ENCODE results near the gene OIP5. TPM values are rescaled to one million over a fixed set of nuclear protein-coding genes. Genes with fewer than 3 reads are reported as not detected.
"Not testable (repeated sequence)": the region's sequence is repeated elsewhere in the genome, so short reads cannot be mapped to it uniquely, and the experiment has no call there.

Gene OIP5
- total RNA-seq, 1 donor from 2014 or later: 0.62 TPM

GRCh38 chr15:41278319-41278718, 54.1 kb downstream of the OIP5 start:
- H3K9me3 Mint-ChIP-seq: no peaks in the 10 kb centered on the region
- intact Hi-C loops (cut with micrococcal nuclease): no loop called here
- H3K27ac Mint-ChIP-seq: no peak overlapping the region
- no peak for ATAC-seq (ENCODE audit: low read depth)
- H3K4me3 Mint-ChIP-seq: no peak overlapping the region
- peaks cover 28% of the 10 kb centered on the region for H3K36me3 Mint-ChIP-seq (ENCODE audit: low read depth)
- peaks cover 12% of the 10 kb centered on the region for H3K4me1 Mint-ChIP-seq
- POLR2A ChIA-PET: interaction anchor here (0.6 to 0.7 kb wide), 3 partner anchors 10 to 325 kb away, joined by 3 to 5 read pairs (median 4); partner anchors contain the start of gene CHP1
- DNase-seq: no peak
- CTCF ChIA-PET: no interaction called here
- no peaks in the 10 kb centered on the region for H3K27me3 Mint-ChIP-seq
- TF ChIP-seq, protein P1, sequence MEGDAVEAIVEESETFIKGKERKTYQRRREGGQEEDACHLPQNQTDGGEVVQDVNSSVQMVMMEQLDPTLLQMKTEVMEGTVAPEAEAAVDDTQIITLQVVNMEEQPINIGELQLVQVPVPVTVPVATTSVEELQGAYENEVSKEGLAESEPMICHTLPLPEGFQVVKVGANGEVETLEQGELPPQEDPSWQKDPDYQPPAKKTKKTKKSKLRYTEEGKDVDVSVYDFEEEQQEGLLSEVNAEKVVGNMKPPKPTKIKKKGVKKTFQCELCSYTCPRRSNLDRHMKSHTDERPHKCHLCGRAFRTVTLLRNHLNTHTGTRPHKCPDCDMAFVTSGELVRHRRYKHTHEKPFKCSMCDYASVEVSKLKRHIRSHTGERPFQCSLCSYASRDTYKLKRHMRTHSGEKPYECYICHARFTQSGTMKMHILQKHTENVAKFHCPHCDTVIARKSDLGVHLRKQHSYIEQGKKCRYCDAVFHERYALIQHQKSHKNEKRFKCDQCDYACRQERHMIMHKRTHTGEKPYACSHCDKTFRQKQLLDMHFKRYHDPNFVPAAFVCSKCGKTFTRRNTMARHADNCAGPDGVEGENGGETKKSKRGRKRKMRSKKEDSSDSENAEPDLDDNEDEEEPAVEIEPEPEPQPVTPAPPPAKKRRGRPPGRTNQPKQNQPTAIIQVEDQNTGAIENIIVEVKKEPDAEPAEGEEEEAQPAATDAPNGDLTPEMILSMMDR (IDR thresholded peaks at IDR 0.05): no peak

DNA sequence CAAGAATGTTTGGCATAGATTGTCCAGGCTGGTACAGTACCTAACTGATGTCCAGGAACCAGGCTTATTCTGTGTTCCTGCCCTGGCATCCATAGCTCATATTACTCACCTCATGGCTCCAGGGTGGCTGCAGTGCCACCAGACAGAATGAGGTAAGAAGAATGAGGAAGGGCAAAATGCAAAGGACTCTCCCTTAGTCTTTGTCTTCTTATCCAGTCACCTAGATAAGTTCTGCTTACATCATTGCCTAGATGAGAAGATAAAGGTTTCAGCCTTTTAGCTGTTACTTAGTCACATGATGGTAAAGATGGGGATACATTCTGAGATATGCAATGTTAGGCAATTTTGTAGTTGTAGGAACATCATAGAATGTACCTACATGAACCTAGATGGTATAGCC, 55.6 kb downstream of the OIP5 start:
- Mint-ChIP-seq H3K27ac (no peak overlapping the region), H3K36me3 (ENCODE audit: low read depth) (peaks cover 28% of the 10 kb centered on the region), H3K4me3 (no peak overlapping the region), H3K4me1 (peaks cover 2% of the 10 kb centered on the region), H3K9me3 (no peaks in the 10 kb centered on the region), H3K27me3 (no peaks in the 10 kb centered on the region)
- intact Hi-C loops (cut with micrococcal nuclease): no loop called here
- DNase-seq (no peak), ATAC-seq (ENCODE audit: low read depth) (no peak)
- TF ChIP-seq, protein P1 (IDR thresholded peaks at IDR 0.05): no peak
- ChIA-PET CTCF (no interaction called here), POLR2A (no interaction called here)

- Mint-ChIP-seq H3K27me3 (no peaks in the 10 kb centered on the region), H3K4me3 (no peak overlapping the region), H3K4me1 (no peaks in the 10 kb centered on the region), H3K36me3 (ENCODE audit: low read depth) (peaks cover 33% of the 10 kb centered on the region), H3K9me3 (no peaks in the 10 kb centered on the region), H3K27ac (no peak overlapping the region)
- CTCF ChIA-PET: no interaction called here
- intact Hi-C loops (cut with micrococcal nuclease): no loop called here
- TF ChIP-seq, protein P1 (IDR thresholded peaks at IDR 0.05): no peak
- DNase-seq: no peak
- POLR2A ChIA-PET: interaction anchor here (0.7 to 1.2 kb wide), 2 partner anchors 38 to 329 kb away, joined by 3 to 6 read pairs; partner anchors contain the start of gene CHP1
- ATAC-seq (ENCODE audit: low read depth): no peak
These were observed 62.5 kb downstream of the OIP5 start for GRCh38 chr15:41269887-41270286.

GRCh38 chr15:41263891-41264351, 68.5 kb downstream of the OIP5 start:
- Mint-ChIP-seq H3K4me1 (peaks cover 13% of the 10 kb centered on the region), H3K36me3 (ENCODE audit: low read depth) (peaks cover 34% of the 10 kb centered on the region), H3K4me3 (no peak overlapping the region), H3K9me3 (no peaks in the 10 kb centered on the region), H3K27me3 (no peaks in the 10 kb centered on the region), H3K27ac (no peak overlapping the region)
- ChIA-PET CTCF (no interaction called here), POLR2A (no interaction called here)
- DNase-seq (no peak), ATAC-seq (ENCODE audit: low read depth) (no peak)
- TF ChIP-seq, protein P1 (IDR thresholded peaks at IDR 0.05): no peak
- intact Hi-C loops (cut with micrococcal nuclease): no loop called here

DNA sequence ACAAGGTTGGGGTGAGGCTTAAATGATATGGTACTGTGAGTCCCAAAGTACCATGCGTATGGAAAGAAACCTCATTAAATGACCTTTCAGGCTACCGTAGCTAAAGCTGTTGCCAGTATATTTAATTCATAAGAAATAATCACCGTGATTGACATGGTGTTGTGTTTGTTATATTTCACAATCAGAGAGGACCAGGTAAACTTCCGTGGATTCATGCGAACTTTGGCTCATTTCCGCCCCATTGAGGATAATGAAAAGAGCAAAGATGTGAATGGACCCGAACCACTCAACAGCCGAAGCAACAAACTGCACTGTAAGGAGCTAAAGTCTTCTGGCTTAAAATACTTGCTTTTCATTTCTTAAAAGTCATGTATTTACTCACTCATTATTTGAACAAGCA, 69.8 kb downstream of the OIP5 start:
- peaks cover 38% of the 10 kb centered on the region for H3K36me3 Mint-ChIP-seq (ENCODE audit: low read depth)
- no peaks in the 10 kb centered on the region for H3K9me3 Mint-ChIP-seq
- no peaks in the 10 kb centered on the region for H3K27me3 Mint-ChIP-seq
- no peak overlapping the region for H3K4me3 Mint-ChIP-seq
- DNase-seq (no peak), ATAC-seq (ENCODE audit: low read depth) (no peak)
- TF ChIP-seq, protein P1 (IDR thresholded peaks at IDR 0.05): no peak
- intact Hi-C loops (cut with micrococcal nuclease): no loop called here
- ChIA-PET POLR2A (no interaction called here), CTCF (no interaction called here)
- H3K27ac Mint-ChIP-seq: no peak overlapping the region
- H3K4me1 Mint-ChIP-seq: peaks cover 20% of the 10 kb centered on the region

- H3K4me1 Mint-ChIP-seq: peaks cover 20% of the 10 kb centered on the region
- peaks cover 32% of the 10 kb centered on the region for H3K36me3 Mint-ChIP-seq (ENCODE audit: low read depth)
- H3K27me3 Mint-ChIP-seq; H3K27ac Mint-ChIP-seq; H3K4me3 Mint-ChIP-seq; CTCF ChIA-PET; ATAC-seq (ENCODE audit: low read depth); intact Hi-C loops (cut with micrococcal nuclease); POLR2A ChIA-PET; H3K9me3 Mint-ChIP-seq; DNase-seq: not testable (repeated sequence)
These were observed 71.5 kb downstream of the OIP5 start for GRCh38 chr15:41260924-41261323.
